HG03565 (cell line): ENCODE results near the gene DNAJC5.
"Not testable (repeated sequence)": the region's sequence is repeated elsewhere in the genome, so short reads cannot be mapped to it uniquely, and the experiment has no call there.

ENCODE experiments used
- ATAC-seq: cut with Tn5 transposase; IDR thresholded peaks from one replicate; pipeline ENCODE4 v1.9.1; 2021; ENCODE audit warnings: mild to moderate bottlenecking, moderate library complexity; ENCODE audit not compliant: unreplicated experiment

DNAJC5 gene

GRCh38 chr20:63903796-63904561 is 9.1 kb downstream of the DNAJC5 start:
- ATAC-seq, result no peak

GRCh38 chr20:63908008-63908682 is 13.2 kb downstream of the DNAJC5 start:
- ATAC-seq, result no peak

DNA sequence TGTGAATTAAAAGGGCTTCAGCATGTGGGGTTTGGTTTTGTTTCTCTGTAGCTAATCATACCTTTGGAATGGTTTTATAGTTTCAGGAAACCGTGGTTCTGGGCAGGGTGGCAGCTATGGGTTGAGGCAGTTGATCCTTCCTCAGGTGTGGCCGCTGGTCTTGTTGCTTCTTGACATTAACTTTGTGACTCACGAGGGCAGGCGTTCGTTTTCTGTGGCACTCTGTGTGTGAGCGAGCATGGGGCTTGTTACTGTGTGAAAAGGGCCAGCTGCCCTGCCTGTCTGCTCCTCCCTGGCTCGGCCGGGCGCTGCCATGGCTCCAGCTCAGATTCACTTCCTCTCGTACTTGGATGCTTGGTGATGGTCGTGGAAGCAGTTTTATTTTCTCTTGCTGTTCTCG is 16.2 kb downstream of the DNAJC5 start:
- no peak for ATAC-seq

DNA sequence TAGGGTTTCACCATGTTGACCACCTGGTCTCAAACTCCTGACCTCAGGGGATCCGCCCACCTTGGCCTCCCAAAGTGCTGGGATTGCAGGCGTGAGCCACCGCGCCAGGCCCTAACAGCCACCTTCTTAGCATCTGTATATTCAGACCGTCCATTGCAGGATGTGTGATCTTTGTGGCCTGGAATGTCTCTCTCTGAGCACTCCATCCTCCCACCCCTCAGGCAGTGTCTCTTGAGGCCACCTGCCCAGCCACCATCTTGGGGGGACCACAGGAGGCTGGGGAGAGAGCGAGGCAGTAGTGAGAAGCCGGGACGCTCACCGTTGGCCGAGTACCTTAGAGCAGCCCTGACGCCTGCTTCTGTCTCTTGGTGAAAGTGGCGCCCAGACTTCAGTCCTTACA is 18.8 kb downstream of the DNAJC5 start:
- no peak for ATAC-seq

DNA sequence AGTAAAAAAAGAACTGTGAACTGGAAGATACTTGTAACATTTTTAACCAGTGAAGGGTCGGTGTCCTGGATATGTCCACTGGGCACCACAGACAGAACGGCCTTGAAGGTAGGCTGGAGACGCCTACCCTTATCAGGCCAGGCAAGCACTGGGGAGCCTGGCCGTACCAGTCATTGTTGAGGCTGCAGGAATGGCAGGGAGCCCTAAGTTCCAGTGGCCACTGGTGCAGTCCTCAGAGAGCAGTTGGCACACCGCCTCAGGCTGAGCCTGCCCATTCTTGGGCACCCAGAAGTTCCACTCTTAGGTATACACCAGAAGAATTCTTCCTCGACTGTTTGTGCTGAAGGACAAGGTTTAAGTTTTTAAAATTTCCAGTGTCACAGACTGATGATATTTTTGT is 20.5 kb downstream of the DNAJC5 start:
- ATAC-seq, result no peak

- ATAC-seq, result not testable (repeated sequence)
Observed at GRCh38 chr20:63916371-63916939, 21.5 kb downstream of the DNAJC5 start.

DNA sequence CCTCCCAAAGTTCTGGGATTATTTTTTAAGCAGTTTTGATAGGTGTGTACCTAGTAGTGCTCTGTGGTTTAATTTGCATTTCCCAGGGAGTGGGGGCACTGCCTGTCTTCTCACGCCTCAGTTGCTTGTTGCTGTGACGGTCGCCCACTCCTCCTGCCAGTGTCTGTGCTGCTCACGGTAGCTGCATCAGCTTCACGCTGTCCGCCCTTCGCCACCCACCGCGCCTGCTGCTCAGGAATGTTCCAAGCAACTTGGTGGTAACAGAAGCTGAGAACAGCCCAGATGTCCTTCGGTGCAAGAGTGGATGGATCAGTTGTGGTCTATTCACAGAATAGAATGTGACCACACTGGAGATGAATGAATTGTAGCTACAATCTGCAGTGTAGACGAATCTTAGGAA is 22.9 kb downstream of the DNAJC5 start:
- no peak for ATAC-seq

DNA sequence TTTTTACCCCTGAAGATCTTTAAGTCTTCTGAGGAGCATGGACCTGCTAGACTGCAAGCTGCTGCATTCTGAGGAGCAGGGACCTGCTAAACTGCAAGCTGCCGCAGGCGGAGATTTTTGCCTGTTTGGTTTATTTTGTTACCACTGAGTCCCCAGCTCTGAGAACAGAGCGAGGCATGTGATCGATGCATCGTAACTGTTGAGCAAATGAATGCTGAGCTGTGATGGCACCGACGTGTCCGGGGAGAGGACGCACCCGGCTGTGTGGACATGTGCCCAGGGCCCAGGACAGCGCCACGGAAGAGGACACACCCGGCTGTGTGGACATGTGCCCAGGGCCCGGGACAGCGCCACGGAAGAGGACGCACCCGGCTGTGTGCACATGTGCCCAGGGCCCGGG is 24.2 kb downstream of the DNAJC5 start:
- ATAC-seq, result no peak

GRCh38 chr20:63920226-63920625 is 25.3 kb downstream of the DNAJC5 start:
- ATAC-seq, result no peak

DNA sequence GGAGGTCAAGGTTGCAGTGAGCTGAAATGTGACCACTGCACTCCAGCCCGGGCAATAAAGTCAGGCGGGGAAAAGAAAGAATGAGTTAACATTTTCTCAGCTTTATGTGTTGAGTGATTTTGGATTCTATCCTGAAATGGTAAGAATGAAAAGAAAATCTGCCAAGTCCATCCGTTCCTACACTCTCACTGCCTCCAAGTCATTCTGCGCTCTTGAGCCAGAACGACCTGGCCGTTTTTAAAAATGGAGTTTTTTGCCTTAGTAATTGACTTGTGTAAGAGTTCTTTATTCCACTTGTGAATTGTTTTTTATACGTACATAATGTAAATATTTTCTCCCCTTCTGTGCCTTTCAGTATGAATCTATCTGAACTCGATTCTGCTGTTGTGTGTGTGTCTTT is 28.7 kb downstream of the DNAJC5 start:
- ATAC-seq, result no peak

DNA sequence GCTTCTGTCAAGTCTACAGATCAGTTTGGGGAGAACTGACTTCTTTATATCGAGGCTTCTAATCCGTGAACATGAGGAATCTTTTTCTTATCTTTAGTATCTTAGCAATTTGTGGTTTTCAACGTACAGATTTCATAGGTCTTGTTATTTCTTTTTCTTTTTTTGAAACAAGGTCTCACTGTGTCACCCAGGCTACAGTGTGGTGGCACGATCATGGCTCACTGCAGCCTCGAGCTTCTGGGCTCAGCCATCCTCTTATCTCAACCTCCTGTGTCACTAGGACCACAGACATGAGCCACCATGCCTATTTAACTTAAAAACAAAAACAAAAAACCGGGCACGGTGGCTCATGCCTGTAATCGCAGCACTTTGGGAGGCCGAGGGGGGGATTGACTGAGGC is 29.3 kb downstream of the DNAJC5 start:
- ATAC-seq, result no peak

GRCh38 chr20:63926298-63926697 is 31.4 kb downstream of the DNAJC5 start:
- no peak for ATAC-seq

GRCh38 chr20:63929071-63929470 is 34.1 kb downstream of the DNAJC5 start:
- no peak for ATAC-seq

DNA sequence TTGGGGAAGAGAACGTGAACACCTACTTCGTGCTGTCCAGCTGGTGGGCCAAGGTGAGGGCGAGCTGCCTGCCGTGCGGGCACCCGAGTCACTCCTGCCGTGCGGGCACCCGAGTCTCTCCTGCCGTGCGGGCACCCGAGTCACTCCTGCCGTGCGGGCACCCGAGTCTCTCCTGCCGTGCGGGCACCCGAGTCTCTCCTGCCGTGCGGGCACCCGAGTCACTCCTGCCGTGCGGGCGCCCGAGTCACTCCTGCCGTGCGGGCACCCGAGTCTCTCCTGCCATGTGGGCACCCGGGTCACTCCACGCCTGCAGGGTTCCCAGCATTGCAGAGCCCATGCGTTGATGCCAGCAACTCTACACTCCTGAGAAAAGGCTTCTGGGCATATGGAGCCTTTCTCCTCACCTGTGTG is 34.6 kb downstream of the DNAJC5 start:
- ATAC-seq, result not testable (repeated sequence)

- no peak for ATAC-seq
Observed at GRCh38 chr20:63930971-63931553, 36.1 kb downstream of the DNAJC5 start.

GRCh38 chr20:63931735-63932134 is 36.8 kb downstream of the DNAJC5 start:
- no peak for ATAC-seq

DNA sequence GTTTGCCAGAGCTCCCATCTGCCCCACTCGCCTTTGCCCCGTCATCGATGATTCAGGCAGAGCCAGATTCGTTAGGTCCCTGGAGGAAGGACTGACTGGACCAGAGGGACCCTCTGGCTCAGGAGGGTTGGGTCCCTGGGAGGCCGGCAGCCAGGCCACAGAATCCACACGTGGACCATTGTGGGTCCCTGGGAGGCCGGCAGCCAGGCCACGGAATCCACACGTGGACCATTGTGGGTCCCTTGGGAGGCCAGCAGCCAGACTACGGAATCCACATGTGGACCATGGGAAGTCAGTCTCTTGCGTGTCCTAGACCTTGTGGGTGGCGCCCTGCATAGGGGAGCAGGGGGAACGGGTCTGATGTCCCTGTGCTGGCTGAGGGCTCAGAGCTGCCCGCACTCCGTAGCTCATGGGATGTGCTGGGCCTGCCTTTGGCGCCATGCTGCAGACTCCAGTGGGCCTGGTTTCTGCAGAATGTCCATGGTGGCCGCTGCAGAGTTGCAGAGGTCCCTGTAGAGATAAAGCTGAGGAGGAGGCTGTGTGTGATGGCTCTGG is 37.8 kb downstream of the DNAJC5 start:
- no peak for ATAC-seq

DNA sequence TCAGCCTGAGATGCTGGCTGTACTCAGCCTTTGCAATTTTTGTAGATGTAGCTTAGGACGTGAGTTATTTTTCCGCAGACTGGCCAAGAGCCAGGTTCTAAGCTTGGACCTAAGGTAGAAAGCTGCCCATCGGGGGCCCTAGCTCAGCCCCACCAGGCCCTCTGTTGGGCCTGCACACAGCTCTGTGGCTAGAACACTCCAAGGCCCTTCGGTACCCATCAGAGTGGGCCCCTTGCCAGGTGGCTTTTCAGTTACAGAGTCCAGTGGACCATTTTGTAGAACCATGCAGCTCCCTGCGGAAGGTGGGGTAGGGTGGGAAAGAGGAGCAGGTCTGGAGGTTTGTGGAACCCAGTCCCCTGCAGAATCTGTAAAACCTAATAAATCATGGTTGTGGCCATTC is 38.7 kb downstream of the DNAJC5 start:
- no peak for ATAC-seq

DNA sequence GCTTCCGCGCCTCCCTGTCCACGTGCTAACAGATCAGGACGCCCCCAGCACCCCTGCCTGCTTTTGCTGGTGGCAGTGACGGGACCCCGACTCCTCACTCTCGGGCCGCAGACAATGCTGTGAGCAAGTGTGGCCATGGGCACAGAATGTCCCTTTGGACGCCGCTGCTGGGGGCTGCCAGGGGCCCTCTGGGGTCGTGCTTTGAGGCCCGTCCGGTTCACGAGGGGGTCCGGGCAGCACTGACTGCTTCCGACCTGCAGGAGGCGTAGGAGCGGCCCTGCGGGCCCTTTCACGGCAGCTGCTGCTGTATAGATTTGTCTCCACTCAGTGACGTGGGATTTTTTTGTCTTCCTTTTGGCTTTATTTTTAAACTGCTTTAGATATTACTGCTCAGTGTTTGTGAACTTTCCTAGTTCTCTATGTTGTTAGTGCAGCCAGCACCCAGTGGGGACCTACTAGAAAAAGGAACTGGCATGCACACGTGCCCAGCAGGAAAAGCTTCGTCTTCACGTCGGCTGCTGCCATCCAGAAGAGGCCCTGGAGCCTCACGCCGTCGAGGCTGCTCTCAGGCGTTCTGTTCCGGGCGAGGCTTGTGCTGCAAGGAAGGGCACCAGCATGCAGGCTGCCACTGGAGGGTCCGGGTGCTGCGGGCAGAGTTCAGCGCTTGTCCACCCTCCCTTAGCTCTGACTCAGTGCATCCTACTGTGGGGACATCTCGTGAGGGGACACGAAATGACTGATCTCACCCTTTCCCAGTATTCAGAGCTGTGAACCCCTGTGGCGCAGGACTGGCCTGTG is 39.5 kb downstream of the DNAJC5 start:
- ATAC-seq, result no peak

DNA sequence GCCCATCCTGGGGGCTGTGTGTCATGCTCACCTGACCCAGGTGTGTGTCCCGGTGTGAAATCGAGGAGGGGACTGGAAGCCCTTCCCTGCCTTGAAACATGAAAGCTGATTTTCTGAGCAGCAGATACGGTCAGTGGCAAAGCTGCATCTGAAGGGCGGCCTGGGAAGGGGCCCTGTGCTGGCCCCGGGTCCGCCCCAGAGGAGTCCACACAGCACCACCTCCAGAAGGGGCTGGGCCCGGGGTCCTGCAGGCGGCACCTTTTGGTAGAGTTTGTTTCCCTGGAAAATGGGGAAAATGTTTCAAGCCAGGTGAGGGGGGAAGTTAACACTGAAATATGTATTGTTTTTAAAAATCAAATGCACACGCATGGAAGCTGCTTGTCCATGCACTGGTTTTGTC is 40.5 kb downstream of the DNAJC5 start:
- no peak for ATAC-seq

DNA sequence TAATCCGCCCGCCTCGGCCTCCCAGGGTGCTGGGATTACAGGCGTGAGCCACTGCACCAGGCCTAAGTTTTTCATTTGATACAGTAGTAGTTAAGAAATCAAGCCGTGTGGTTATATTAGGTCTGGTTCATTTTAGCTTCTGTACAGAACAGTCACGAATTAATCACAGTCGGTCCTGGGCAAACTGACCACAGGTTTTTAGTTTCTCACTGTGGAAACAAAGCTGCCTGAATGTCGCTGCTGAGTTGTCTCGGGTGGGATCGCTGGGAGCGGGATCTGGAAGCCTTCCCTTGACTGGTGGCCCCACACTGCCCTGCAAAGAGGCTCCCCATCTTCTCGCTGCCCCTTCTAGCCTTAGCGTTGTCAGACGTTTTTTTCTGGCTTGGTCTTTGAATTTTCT is 42.7 kb downstream of the DNAJC5 start:
- no peak for ATAC-seq
